Karpas-422 (cell line): ENCODE measurements around the gene ZW10. TPM values are rescaled to one million over a fixed set of nuclear protein-coding genes. Genes with fewer than 3 reads are reported as not detected.
"Not testable (repeated sequence)": the region's sequence is repeated elsewhere in the genome, so short reads cannot be mapped to it uniquely, and the experiment has no call there.

Experiments
- DNase-seq: peaks from one replicate; pipeline ENCODE4 v3.0.0-alpha.2; 2015
- H2AFZ ChIP-seq: fragments of 200-600 bp; sonication (generic); 2 replicates; pipeline ENCODE4 v1.6.1; 2014; ENCODE audit warnings: antibody characterized with exemption, low read length, mixed read lengths
- H3K27ac ChIP-seq: fragments of 200-600 bp; sonication (generic); 2 replicates; pipeline ENCODE4 v1.5.1; 2014; ENCODE audit warnings: mild to moderate bottlenecking, low read length, moderate library complexity
- H3K27me3 ChIP-seq: fragments of 200-600 bp; sonication (generic); 2 replicates; pipeline ENCODE4 v1.6.1; 2014; ENCODE audit warnings: low read length, mixed read lengths
- H3K36me3 ChIP-seq: fragments of 200-600 bp; sonication (generic); 2 replicates; pipeline ENCODE4 v1.6.1; 2014; ENCODE audit warnings: low read length, mixed read lengths; ENCODE audit not compliant: insufficient read depth
- H3K4me1 ChIP-seq: fragments of 200-600 bp; sonication (generic); 2 replicates; pipeline ENCODE4 v1.6.1; 2014; ENCODE audit warnings: mild to moderate bottlenecking, low read length, mixed read lengths
- H3K4me2 ChIP-seq: fragments of 200-600 bp; sonication (generic); 2 replicates; pipeline ENCODE4 v1.6.1; 2014; ENCODE audit warnings: low read length, low read depth, mild to moderate bottlenecking; ENCODE audit not compliant: poor library complexity, severe bottlenecking
- H3K4me3 ChIP-seq: fragments of 200-600 bp; sonication (generic); 2 replicates; pipeline ENCODE4 v1.5.1; 2014; ENCODE audit warnings: mild to moderate bottlenecking, antibody characterized with exemption, low read length, mixed read lengths
- H3K79me2 ChIP-seq: fragments of 200-600 bp; sonication (generic); 2 replicates; pipeline ENCODE4 v1.6.1; 2014; ENCODE audit warnings: mild to moderate bottlenecking, low read length, mixed read lengths
- H3K9ac ChIP-seq: fragments of 200-600 bp; sonication (generic); 2 replicates; pipeline ENCODE4 v1.6.0; 2014; ENCODE audit warnings: low read length
- H3K9me2 ChIP-seq: fragments of 200-600 bp; sonication (generic), shearing (Covaris generic); replicated peaks from 2 replicates; pipeline ENCODE4 v1.6.0; 2014; ENCODE audit warnings: mild to moderate bottlenecking, low read length, moderate library complexity; ENCODE audit not compliant: insufficient read depth
- H3K9me3 ChIP-seq: fragments of 300-700, 200-600 bp; sonication (generic); 2 replicates; pipeline ENCODE4 v1.6.1; 2014; ENCODE audit warnings: low read length, mixed read lengths
- H4K20me1 ChIP-seq: fragments of 200-600 bp; sonication (generic); 2 replicates; pipeline ENCODE4 v1.6.1; 2014; ENCODE audit warnings: mild to moderate bottlenecking, antibody characterized with exemption, low read length, low read depth; ENCODE audit not compliant: insufficient read depth
- total RNA-seq: library from RNA; depleted of rRNA; stranded (reverse); fragments of >200 nt; shearing (Covaris generic); gene quantifications from 2 replicates; pipeline ENCODE4 v1.2.3, GENCODE V29; 2014; ENCODE audit warnings: low replicate concordance

ZW10 gene
- total RNA-seq, 1 experiment from 2014 or later: 11.4 TPM

DNA sequence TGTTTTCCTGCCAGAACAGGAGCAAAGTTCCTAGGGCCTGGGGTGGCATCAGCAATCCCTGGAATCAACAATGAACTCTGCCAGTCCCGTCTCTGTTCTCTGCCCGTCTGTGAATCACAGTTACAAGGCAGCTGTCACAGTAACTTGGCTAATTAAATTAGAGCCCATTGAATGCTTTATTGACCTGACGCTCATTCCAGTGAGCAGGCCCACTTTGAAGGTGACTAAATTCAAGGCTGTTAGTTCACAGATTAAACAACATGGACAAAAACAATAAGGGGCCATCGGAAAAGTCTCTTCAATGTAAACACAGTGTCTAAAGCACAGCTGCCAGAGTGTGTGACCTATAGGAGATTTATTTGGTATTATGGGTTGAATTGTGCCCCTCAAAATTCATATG, 49.7 kb downstream of the ZW10 start:
- Histone ChIP-seq H3K9me3 (no peaks in the 10 kb centered on the region), H3K4me2 (no peak overlapping the region), H3K9me2 (no peaks in the 10 kb centered on the region)

GRCh38 chr11:113722934-113723333, 50.6 kb downstream of the ZW10 start:
- Histone ChIP-seq H3K9ac (no peak overlapping the region), H3K79me2 (no peaks in the 10 kb centered on the region), H3K4me1 (no peaks in the 10 kb centered on the region), H3K9me2 (no peaks in the 10 kb centered on the region), H4K20me1 (no peaks in the 10 kb centered on the region), H3K4me2 (no peak overlapping the region), H3K9me3 (no peaks in the 10 kb centered on the region), H3K4me3 (no peak overlapping the region), H3K27ac (no peak overlapping the region), H2AFZ (no peak overlapping the region), H3K27me3 (no peaks in the 10 kb centered on the region), H3K36me3 (no peaks in the 10 kb centered on the region)
- no peak for DNase-seq

More for the DNA sequence above, 49.7 kb downstream of the ZW10 start:
- Histone ChIP-seq H3K27ac (no peak overlapping the region), H4K20me1 (no peaks in the 10 kb centered on the region), H3K27me3 (no peaks in the 10 kb centered on the region), H3K36me3 (no peaks in the 10 kb centered on the region), H2AFZ (no peak overlapping the region), H3K4me1 (no peaks in the 10 kb centered on the region), H3K9ac (no peak overlapping the region), H3K4me3 (no peak overlapping the region), H3K79me2 (no peaks in the 10 kb centered on the region)
- DNase-seq: no peak

DNA sequence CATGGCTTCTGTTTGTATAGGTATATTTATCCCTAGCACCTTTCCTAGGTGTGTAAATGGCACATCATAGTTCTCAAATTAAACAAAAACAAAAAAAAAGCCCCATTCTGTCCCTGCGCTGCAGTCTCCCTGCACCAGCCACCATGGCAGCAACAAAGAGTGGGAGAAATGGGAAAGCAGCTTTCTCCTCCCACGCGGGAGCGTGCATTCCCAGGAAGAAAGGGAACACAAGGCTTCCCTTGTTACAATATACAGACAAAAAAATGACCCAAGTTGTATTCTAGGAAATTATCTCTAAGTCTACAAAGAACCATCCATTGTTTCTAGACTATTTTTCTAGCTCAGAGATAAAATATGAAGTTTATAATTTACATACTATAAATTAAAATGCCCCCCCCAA, 51.3 kb downstream of the ZW10 start:
- no peak overlapping the region for H3K4me3 ChIP-seq
- no peak overlapping the region for H3K27ac ChIP-seq
- H4K20me1 ChIP-seq: no peaks in the 10 kb centered on the region
- H3K4me2 ChIP-seq: no peak overlapping the region
- no peaks in the 10 kb centered on the region for H3K27me3 ChIP-seq
- DNase-seq: no peak
- no peaks in the 10 kb centered on the region for H3K36me3 ChIP-seq
- no peak overlapping the region for H3K9ac ChIP-seq
- H2AFZ ChIP-seq: no peak overlapping the region
- H3K9me3 ChIP-seq: no peaks in the 10 kb centered on the region
- no peaks in the 10 kb centered on the region for H3K4me1 ChIP-seq
- no peaks in the 10 kb centered on the region for H3K79me2 ChIP-seq
- no peaks in the 10 kb centered on the region for H3K9me2 ChIP-seq

- no peak for DNase-seq
- Histone ChIP-seq H3K27ac (no peak overlapping the region), H3K27me3 (no peaks in the 10 kb centered on the region), H2AFZ (no peak overlapping the region), H4K20me1 (no peaks in the 10 kb centered on the region), H3K4me2 (no peak overlapping the region), H3K9me2 (no peaks in the 10 kb centered on the region), H3K79me2 (no peaks in the 10 kb centered on the region), H3K9ac (no peak overlapping the region), H3K36me3 (no peaks in the 10 kb centered on the region), H3K9me3 (no peaks in the 10 kb centered on the region), H3K4me1 (no peaks in the 10 kb centered on the region), H3K4me3 (no peak overlapping the region)
These were observed 51.9 kb downstream of the ZW10 start for GRCh38 chr11:113721462-113722066.

- not testable (repeated sequence) for H3K27me3 ChIP-seq, H3K4me1 ChIP-seq, H3K9ac ChIP-seq, H3K9me2 ChIP-seq, H3K36me3 ChIP-seq, H3K4me3 ChIP-seq, H4K20me1 ChIP-seq, H2AFZ ChIP-seq, H3K79me2 ChIP-seq, DNase-seq, H3K9me3 ChIP-seq, H3K27ac ChIP-seq, H3K4me2 ChIP-seq
These were observed 53.0 kb downstream of the ZW10 start for GRCh38 chr11:113720478-113720877.

- H3K9ac ChIP-seq: no peak overlapping the region
- H3K9me2 ChIP-seq: no peaks in the 10 kb centered on the region
- no peak overlapping the region for H2AFZ ChIP-seq
- no peak for DNase-seq
- no peak overlapping the region for H3K4me3 ChIP-seq
- H3K27ac ChIP-seq: no peak overlapping the region
- H3K4me1 ChIP-seq: no peaks in the 10 kb centered on the region
- no peak overlapping the region for H3K4me2 ChIP-seq
- H3K27me3 ChIP-seq: no peaks in the 10 kb centered on the region
- no peaks in the 10 kb centered on the region for H3K9me3 ChIP-seq
- H4K20me1 ChIP-seq: no peaks in the 10 kb centered on the region
- no peaks in the 10 kb centered on the region for H3K79me2 ChIP-seq
- H3K36me3 ChIP-seq: no peaks in the 10 kb centered on the region
These were observed 57.4 kb downstream of the ZW10 start for GRCh38 chr11:113715882-113716625.

DNA sequence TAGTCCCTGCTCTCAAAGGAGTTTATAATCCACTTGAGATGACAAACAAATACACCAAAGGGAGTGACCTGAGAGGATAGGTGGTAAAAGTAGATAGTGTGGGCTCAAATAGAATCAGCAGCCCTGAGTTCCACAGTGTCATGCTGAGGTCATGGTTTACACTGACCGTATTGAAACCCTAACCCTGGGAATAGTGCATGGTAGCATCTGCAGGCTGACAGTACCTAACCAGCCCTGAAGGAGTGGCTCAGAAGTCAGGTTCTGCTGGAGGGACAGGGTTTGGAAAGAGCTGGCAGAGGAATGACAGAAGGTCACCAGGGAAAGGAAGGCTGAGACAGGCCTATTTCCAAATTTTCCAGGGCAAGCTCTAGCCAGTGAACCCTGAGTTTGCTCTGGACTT, 58.2 kb downstream of the ZW10 start:
- Histone ChIP-seq H3K4me3 (no peak overlapping the region), H3K27me3 (no peaks in the 10 kb centered on the region), H3K27ac (no peak overlapping the region), H4K20me1 (no peaks in the 10 kb centered on the region), H3K9me2 (no peaks in the 10 kb centered on the region), H3K9ac (no peak overlapping the region), H3K9me3 (no peaks in the 10 kb centered on the region), H3K4me1 (no peaks in the 10 kb centered on the region), H2AFZ (no peak overlapping the region), H3K36me3 (no peaks in the 10 kb centered on the region), H3K79me2 (no peaks in the 10 kb centered on the region), H3K4me2 (no peak overlapping the region)
- no peak for DNase-seq

DNA sequence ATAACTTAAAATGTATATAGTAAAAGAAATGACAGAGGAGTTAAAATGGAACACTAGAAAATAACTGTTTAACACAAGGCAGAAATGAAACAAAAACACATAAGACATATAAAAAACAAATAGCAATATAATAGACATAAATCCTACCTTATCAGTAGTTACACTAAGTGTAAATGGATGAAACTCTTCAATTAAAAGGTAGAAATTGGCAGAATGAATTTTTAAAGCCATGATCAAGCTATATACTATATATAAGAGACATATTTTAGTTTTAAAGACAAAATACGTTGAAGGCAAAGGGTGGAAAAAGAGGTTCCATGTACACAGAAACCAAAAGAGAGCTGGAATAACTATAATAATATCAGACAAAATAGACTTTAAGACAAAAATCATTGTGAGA, 62.5 kb downstream of the ZW10 start:
- H3K27ac ChIP-seq: no peak overlapping the region
- no peak overlapping the region for H3K4me3 ChIP-seq
- H3K4me1 ChIP-seq: no peaks in the 10 kb centered on the region
- H3K36me3 ChIP-seq: no peaks in the 10 kb centered on the region
- H2AFZ ChIP-seq: no peak overlapping the region
- no peak overlapping the region for H3K9ac ChIP-seq
- no peaks in the 10 kb centered on the region for H3K9me2 ChIP-seq
- no peak for DNase-seq
- H3K79me2 ChIP-seq: no peaks in the 10 kb centered on the region
- no peaks in the 10 kb centered on the region for H3K9me3 ChIP-seq
- no peaks in the 10 kb centered on the region for H3K27me3 ChIP-seq
- H4K20me1 ChIP-seq: no peaks in the 10 kb centered on the region
- H3K4me2 ChIP-seq: no peak overlapping the region
